RWPE2 (cell line): Measurements from ENCODE around the gene FOXN3.

Experiments used
- ATAC-seq: fragments of 200-7000 bp; cut with Tn5 transposase; 3 replicates; pipeline ENCODE4 v1.9.1; 2021; ENCODE audit warnings: low read depth
- DNase-seq: peaks from one replicate; pipeline ENCODE4 v3.0.0-alpha.2; 2020; ENCODE audit warnings: low spot score
- H3K27ac ChIP-seq: fragments of 450-650 bp; 2 replicates; pipeline ENCODE4 v1.5.1; 2017; ENCODE audit warnings: mild to moderate bottlenecking; ENCODE audit not compliant: poor library complexity, severe bottlenecking
- H3K27me3 ChIP-seq: fragments of 250-450 bp; sonication (Bioruptor Pico); 2 replicates; pipeline ENCODE4 v1.5.1; 2021; ENCODE audit warnings: mild to moderate bottlenecking, moderate library complexity; ENCODE audit not compliant: insufficient read depth, poor library complexity, severe bottlenecking
- H3K36me3 ChIP-seq: fragments of 250-450 bp; sonication (Bioruptor Pico); 2 replicates; pipeline ENCODE4 v1.5.1; 2020; ENCODE audit warnings: low read depth, mild to moderate bottlenecking, moderate library complexity
- H3K4me1 ChIP-seq: fragments of 250-450 bp; sonication (Bioruptor Pico); 2 replicates; pipeline ENCODE4 v1.5.1; 2021; ENCODE audit warnings: mild to moderate bottlenecking, moderate library complexity; ENCODE audit not compliant: insufficient read depth, poor library complexity, severe bottlenecking
- H3K4me3 ChIP-seq: fragments of 250-450 bp; sonication (Bioruptor Pico); 2 replicates; pipeline ENCODE4 v1.5.1; 2021; ENCODE audit warnings: mild to moderate bottlenecking, moderate library complexity; ENCODE audit not compliant: severe bottlenecking
- H3K9me3 ChIP-seq: fragments of 250-450 bp; sonication (Bioruptor Pico); 2 replicates; pipeline ENCODE4 v1.5.1; 2021; ENCODE audit warnings: mild to moderate bottlenecking, moderate library complexity; ENCODE audit not compliant: severe bottlenecking
- TF ChIP-seq, protein P1 (sequence below): fragments of 450-650 bp; IDR thresholded peaks from one replicate; pipeline ENCODE4 v1.5.1; 2017; ENCODE audit warnings: mild to moderate bottlenecking, moderate library complexity; ENCODE audit not compliant: poor library complexity, severe bottlenecking

FOXN3 gene

DNA sequence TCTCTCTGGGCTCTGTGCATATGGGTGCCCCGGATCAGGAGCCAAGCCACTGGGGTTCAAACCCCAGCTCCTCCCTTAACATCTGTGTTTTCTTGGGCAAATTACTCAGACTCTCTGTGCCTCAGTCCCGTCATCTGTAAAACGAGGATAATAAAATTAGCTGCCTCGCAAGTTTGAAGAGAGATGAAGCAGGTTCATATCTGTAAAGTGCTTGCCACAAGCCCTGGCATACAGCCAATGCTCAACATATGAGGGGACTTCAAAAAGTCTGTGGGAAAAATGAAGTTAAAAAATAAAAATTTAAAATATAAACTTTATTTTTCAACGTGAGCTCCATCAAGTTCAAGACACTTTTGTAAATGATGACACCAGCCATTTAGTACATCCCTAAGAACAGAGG lies 276.7 kb downstream of the FOXN3 start:
- H3K27me3 ChIP-seq, result no peaks in the 10 kb centered on the region
- ATAC-seq (no peak), DNase-seq (no peak)
- H3K36me3 ChIP-seq, result no peaks in the 10 kb centered on the region
- TF ChIP-seq, protein P1, sequence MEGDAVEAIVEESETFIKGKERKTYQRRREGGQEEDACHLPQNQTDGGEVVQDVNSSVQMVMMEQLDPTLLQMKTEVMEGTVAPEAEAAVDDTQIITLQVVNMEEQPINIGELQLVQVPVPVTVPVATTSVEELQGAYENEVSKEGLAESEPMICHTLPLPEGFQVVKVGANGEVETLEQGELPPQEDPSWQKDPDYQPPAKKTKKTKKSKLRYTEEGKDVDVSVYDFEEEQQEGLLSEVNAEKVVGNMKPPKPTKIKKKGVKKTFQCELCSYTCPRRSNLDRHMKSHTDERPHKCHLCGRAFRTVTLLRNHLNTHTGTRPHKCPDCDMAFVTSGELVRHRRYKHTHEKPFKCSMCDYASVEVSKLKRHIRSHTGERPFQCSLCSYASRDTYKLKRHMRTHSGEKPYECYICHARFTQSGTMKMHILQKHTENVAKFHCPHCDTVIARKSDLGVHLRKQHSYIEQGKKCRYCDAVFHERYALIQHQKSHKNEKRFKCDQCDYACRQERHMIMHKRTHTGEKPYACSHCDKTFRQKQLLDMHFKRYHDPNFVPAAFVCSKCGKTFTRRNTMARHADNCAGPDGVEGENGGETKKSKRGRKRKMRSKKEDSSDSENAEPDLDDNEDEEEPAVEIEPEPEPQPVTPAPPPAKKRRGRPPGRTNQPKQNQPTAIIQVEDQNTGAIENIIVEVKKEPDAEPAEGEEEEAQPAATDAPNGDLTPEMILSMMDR, result no peak
- no peak overlapping the region for H3K4me3 ChIP-seq
- H3K27ac ChIP-seq, result no peak overlapping the region
- peaks cover 23% of the 10 kb centered on the region for H3K4me1 ChIP-seq
- H3K9me3 ChIP-seq, result peaks cover 5% of the 10 kb centered on the region

DNA sequence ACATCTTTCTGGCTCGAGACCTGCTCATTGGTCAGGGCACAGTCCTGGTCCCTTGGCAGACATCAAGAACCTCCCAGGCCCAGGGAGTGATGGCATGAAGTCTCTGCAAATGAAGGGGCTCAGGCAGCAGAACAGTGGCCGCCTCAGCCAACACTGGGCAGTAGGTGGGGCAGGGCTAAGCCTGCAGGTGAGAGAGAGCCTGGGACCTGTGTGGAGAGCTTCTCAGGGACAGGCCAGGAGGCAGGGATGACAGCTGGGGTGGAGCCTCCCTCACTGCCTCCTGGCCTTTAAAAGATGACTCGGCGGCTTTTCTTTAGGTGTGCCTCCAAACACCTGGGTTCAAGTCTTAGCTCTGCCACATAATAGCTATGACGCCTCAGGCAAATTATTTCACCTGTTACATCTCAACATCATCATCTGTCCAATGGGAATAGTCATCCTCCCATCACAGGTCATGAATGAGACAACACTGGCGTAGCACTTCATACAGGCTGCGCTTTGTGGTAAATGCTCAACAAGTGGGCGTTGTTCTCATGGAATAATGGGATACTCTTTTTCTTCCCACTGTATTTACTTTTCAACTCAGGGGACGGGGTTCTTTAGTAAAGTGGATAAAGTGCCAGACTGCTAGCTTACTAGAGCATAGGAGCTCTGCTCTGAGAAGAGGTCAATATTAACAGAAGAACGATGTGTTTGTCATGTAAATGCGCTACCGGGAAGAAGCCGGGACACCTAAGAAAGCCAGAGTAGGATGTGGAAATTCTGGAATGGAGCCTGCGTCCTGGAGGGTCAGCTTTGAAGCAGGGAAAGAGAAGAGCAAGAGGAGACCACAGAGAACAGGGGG lies 277.4 kb downstream of the FOXN3 start:
- ATAC-seq, result no peak
- DNase-seq, result no peak
- Histone ChIP-seq H3K4me3 (no peak overlapping the region), H3K36me3 (no peaks in the 10 kb centered on the region), H3K27ac (no peak overlapping the region), H3K27me3 (no peaks in the 10 kb centered on the region), H3K4me1 (peaks cover 23% of the 10 kb centered on the region), H3K9me3 (peaks cover 5% of the 10 kb centered on the region)
- TF ChIP-seq, protein P1, result no peak

DNA sequence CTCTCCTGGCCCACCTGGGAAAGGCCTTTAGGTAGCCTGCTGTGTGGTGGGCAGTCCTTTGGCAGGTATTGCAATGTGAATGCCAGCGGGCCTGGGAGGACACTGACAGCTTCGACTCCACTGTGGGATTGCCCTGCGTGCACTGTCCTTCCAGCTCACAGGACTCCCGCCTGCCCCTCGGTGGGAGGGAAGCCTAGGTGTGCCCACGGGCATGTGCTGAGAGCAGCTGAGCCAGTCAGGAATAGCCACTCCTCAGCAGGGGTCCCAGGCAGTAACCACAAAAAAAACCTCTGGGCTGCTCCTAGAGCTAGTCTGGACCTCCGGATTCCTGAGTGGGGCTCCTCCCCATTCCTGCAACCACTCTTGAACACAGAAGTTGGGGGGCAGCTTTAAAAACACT lies 278.2 kb downstream of the FOXN3 start:
- no peak overlapping the region for H3K27ac ChIP-seq
- no peaks in the 10 kb centered on the region for H3K27me3 ChIP-seq
- H3K4me1 ChIP-seq, result peaks cover 23% of the 10 kb centered on the region
- TF ChIP-seq, protein P1, result no peak
- no peak overlapping the region for H3K4me3 ChIP-seq
- ATAC-seq (no peak), DNase-seq (no peak)
- H3K9me3 ChIP-seq, result peaks cover 5% of the 10 kb centered on the region
- no peaks in the 10 kb centered on the region for H3K36me3 ChIP-seq

DNA sequence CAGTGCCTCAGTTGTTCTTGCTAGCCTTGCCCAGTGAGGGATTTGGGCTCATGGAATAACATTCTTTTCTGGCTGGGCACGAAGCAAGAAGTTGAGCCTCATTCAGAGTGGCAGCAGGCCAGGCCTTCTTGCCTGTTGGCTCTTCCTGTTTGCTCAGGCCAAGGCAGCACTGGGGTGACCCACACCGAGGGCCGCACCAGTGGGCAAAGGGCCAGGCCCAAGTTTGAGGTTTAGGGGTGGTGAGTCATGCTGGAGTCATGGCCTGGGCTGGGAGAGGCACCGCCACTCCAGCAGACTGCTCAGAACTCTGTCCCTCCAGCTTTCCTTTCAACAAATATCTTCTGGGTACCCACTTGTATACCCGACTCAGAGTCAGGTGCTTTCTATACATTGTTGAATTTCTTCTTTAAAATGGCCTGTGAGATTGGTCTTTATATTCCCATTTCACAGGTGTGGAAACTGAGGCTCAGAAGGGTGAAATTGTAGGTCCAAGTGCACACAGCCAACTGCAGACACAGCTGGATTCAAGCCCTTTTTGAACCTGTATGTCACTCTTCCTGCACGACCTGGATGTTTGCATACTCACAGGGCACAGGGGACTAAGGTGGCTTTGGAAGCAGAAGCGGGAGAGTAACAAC lies 279.4 kb downstream of the FOXN3 start:
- Histone ChIP-seq H3K27ac (peak overlapping the region; percentile 19), H3K9me3 (peaks cover 5% of the 10 kb centered on the region), H3K4me3 (no peak overlapping the region), H3K27me3 (no peaks in the 10 kb centered on the region), H3K4me1 (peaks cover 23% of the 10 kb centered on the region), H3K36me3 (no peaks in the 10 kb centered on the region)
- TF ChIP-seq, protein P1, result no peak
- peak; percentile 99 for ATAC-seq
- DNase-seq, result peak; percentile 98

DNA sequence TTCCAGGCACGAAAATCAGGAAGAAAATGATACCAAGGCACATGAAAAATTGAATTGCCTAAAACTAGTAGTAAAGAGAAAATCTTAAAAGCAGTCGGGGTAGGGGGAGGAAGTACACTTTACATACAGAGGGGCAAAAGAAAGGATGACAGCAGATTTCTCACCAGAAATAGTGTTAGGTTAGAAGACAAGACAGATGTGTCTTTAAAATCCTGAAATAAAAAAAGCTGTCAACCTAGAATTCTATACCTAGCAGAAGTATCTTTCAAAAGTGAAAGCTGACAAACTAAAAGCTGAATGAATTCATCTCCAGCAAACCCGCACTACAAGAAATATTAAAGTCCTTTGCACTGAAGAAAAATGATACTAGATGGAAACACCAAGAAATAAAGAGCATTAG lies 280.4 kb downstream of the FOXN3 start:
- H3K9me3 ChIP-seq, result peaks cover 5% of the 10 kb centered on the region
- no peak for ATAC-seq
- H3K27ac ChIP-seq, result no peak overlapping the region
- H3K27me3 ChIP-seq, result no peaks in the 10 kb centered on the region
- peaks cover 15% of the 10 kb centered on the region for H3K4me1 ChIP-seq
- no peak overlapping the region for H3K4me3 ChIP-seq
- TF ChIP-seq, protein P1, result no peak
- no peak for DNase-seq
- no peaks in the 10 kb centered on the region for H3K36me3 ChIP-seq
